Germinal center (tissue), 1 donor: Measurements from ENCODE around the gene DEFB131A.
"Not testable (repeated sequence)": the region's sequence is repeated elsewhere in the genome, so short reads cannot be mapped to it uniquely, and the experiment has no call there.

Experiments used
- DNase-seq: peaks from one replicate; pipeline ENCODE4 v3.0.0; 2012; ENCODE audit warnings: mixed read lengths, low spot score

The DEFB131A gene, protein sequence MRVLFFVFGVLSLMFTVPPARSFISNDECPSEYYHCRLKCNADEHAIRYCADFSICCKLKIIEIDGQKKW

GRCh38 chr4:9444114-9444513, at the start of gene DEFB131A:
DEFB131A (plus strand) TSS chr4:9444414; CDS start chr4:9444534, 120 bp downstream.
- not testable (repeated sequence) for DNase-seq

DNA sequence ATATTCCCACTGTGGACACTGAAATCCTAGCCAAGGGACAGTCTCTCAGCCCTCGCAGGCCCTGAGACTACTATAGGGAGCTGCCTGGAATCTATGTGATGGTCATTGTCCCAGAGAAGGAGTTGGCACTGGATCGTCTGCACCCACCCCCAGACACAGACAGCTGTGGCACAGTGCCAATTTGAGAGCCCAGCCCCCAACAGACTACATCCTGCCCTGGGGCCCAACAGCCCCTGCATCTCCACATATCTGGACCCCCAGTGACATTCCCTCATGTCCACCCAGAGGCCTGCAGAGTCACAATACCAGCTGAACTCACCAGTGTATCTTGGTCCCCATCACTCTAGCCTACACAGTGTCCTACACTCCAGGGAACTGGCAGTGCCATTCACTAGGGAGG, 38.4 kb upstream of the DEFB131A start:
- not testable (repeated sequence) for DNase-seq

GRCh38 chr4:9406491-9406890, 37.7 kb upstream of the DEFB131A start:
- not testable (repeated sequence) for DNase-seq

DNA sequence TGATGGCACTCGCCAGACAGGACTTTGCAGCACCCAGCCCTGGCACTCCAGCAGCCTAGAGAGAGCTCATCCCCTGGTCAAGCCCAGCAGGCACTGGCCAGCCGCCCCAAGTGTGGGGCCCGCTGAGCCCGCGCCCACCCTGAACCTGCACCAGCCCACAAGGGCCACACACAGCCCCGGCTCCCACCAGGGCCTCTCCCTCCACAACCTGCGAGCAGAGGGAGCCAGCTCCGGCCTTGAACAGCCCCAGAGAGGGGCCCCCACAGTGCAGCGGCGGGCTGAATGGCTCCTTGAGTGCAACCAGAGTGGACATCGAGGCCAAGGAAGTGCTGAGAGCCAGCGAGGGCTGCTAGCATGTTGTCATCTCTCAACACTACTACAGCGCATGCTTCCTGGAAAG, 34.4 kb upstream of the DEFB131A start:
- DNase-seq = no peak

- DNase-seq = not testable (repeated sequence)
These were observed 22.2 kb upstream of the DEFB131A start for GRCh38 chr4:9421884-9422455.

DNA sequence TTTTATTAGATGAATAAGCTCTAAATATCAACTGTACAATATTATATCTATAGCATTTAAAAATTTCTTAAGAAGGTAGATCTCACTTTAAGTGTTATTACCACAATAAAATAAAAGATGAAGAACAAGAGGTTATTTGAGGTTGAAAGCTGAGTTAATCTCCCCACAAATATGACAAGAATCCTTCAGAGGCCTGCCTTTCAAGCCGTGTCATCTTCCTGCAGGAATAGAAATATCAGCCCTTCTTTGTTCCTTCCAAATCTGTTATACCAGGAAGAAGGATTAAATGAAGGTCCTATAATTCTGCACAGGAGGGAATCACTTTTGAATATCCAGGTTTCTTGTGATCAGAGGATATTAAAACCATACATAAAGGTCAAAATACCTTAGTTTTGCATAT, 18.3 kb upstream of the DEFB131A start:
- not testable (repeated sequence) for DNase-seq

DNA sequence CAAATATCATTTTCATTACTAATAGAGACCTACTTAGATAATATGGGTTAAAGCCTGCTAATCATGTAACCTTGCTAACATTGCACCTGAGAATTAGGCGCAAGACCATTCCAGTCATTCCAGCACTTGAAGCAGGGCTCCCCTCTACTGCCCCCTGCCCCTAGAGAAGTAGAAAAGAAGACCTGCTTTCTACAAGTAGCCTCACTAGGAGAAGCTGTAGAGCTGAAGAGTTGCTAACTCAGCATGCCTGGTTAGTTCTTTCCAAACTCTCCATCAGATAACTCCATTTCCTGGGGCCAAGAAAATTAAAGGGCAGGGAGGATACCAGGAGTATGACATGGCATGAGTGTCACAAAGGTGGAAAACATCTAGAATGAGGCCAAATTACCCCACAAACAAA, 14.2 kb upstream of the DEFB131A start:
- DNase-seq = not testable (repeated sequence)

GRCh38 chr4:9433320-9433719, 10.9 kb upstream of the DEFB131A start:
- DNase-seq = not testable (repeated sequence)

DNA sequence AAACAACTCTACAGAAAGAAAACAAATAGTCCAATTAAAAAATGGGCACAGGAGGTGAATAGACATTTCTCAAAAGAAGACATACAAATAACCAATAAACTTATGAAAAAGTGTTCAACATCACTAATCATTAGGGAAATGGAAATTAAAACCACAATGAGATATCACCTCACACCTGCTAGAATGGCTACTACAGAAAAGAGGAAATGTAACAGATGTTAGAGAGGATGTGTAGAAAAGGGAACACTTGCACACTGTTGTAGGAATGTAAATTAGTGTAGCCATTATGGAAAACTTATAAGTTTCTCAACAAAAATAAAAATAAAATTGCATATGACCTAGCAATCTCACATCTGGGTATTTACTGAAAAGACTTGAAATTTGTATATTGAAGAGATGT, 7.5 kb upstream of the DEFB131A start:
- DNase-seq = not testable (repeated sequence)

DNA sequence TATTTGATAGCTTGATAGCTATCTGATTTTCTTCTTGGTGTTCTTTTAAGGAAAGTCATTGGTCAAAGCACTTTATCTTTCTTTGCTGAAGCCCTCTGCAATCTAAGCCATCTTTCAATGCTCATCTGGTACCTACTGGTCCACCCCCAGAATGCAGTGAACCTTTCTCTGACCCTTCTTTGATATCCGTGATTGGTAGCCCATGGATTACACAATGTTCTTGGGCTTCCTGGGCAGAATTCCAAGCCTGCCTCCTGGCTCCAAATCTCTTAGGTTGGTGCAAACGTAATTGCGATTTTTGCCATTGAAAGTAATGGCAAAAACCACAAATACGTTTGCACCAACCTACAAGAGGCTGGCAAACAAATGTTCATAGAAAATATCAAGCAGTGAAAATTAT, 1.9 kb upstream of the DEFB131A start:
- not testable (repeated sequence) for DNase-seq

GRCh38 chr4:9444681-9445080, 467 bp downstream of the DEFB131A start:
- not testable (repeated sequence) for DNase-seq

DNA sequence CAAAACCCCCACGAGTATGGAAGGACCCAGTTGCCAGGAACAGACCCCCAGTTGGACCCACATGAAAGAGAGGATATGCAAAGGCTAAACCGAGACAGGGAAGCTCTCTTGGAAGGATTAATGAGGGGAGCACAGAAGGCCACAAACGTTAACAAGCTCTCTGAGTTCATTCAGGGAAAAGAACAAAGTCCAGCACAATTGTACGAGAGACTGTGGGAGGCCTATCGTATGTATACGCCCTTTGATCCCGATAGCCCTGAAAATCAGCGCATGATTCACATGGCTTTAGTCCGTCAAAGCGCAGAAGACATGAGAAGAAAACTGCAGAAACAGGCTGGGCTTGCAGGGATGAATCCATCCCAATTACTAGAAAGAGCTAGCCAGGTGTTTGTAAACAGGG, 8.0 kb downstream of the DEFB131A start:
- DNase-seq = not testable (repeated sequence)

- not testable (repeated sequence) for DNase-seq
These were observed 10.1 kb downstream of the DEFB131A start for GRCh38 chr4:9454284-9454683.

GRCh38 chr4:9455046-9455445, 10.8 kb downstream of the DEFB131A start:
- DNase-seq = not testable (repeated sequence)

GRCh38 chr4:9479466-9479865, 35.3 kb downstream of the DEFB131A start:
- not testable (repeated sequence) for DNase-seq

GRCh38 chr4:9480066-9480465, 35.9 kb downstream of the DEFB131A start:
- not testable (repeated sequence) for DNase-seq

DNA sequence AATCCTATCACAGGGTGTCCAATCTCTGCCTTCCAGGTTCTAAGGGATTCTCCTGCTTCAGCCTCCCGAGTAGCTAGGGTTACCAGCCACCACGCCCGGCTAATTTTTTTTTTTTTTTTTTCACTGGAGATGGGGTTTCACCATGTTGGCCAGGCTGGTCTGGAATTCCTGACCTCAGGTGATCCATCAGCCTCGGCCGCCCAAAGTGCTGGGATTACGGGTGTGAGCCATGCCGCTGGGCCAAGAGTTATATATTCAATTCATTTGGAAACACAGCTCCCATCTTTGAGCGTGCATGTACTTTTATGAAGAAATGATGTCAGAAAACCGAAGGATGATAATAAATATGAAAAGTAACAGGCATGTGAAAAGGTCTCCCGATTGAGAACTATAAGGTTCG, 38.7 kb downstream of the DEFB131A start:
- not testable (repeated sequence) for DNase-seq

GRCh38 chr4:9483682-9484081, 39.5 kb downstream of the DEFB131A start:
- DNase-seq = not testable (repeated sequence)

DNA sequence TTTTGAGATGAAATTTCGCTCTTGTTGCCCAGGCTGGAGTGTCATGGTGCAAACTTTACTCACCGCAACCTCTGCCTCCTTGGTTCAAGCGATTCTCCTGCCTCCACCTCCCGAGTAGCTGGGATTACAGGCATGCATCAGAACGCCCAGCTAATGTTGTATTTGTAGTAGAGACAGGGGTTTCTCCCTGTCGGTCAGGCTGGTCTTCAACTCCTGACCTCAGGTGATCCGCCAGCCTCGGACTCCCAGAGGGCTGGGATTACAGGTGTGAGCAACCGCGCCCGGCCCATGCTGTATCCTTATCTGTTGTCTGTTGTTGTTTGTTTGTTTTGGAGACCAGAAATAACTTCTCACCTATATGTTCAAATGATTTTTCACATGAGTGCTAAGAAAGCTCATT, 42.7 kb downstream of the DEFB131A start:
- not testable (repeated sequence) for DNase-seq

GRCh38 chr4:9488796-9489195, 44.6 kb downstream of the DEFB131A start:
- DNase-seq = not testable (repeated sequence)

- DNase-seq = not testable (repeated sequence)
These were observed 46.3 kb downstream of the DEFB131A start for GRCh38 chr4:9490496-9490895.

- DNase-seq = not testable (repeated sequence)
These were observed 46.8 kb downstream of the DEFB131A start for GRCh38 chr4:9490986-9491385.

DNA sequence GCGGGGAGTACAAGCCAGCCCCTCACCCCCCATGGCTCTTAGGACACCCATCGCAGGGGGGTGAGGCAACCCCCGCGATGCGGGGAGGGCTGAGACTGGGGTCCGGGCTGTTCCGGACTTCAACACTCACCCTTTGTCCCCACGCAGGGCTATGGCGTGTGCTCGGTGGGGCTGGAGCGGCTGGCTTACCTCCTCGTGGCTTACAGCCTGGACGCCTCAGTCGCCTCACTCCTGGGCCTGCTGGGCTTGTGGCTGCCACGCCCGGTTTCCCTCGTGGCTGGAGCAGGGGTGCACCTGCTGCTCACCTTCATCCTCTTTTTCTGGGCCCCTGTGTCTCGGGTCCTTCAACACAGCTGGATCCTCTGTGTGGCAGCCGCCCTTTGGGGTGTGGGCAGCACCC, 49.4 kb downstream of the DEFB131A start:
- not testable (repeated sequence) for DNase-seq
